Stimulated activated CD4-positive, alpha-beta T cell treated with anti-CD3 and anti-CD28 coated beads, TNF-alpha, amount 100 ng/mL, for 48 hours (primary cell): ENCODE measurements around the gene STPG4.
"Not testable (repeated sequence)": the region's sequence is repeated elsewhere in the genome, so short reads cannot be mapped to it uniquely, and the experiment has no call there.

Experiments used
- DNase-seq, 3 donors: peaks; one replicate each; pipeline ENCODE4 v3.0.0-alpha.2; 2020; ENCODE audit warnings: low read depth in 3 of 3

Gene STPG4, protein sequence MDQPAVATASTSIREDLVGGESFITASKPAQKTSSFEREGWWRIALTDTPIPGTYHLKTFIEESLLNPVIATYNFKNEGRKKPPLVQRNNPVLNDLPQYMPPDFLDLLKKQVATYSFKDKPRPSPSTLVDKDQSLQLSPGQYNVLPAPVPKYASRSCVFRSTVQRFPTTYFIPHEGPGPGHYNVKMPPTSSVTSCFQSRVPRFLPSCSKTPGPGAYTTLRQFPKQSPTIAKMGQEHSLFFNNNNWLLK

GRCh38 chr2:47155091-47155876 is at the start of gene STPG4:
STPG4 (minus strand) TSS chr2:47155308; CDS start chr2:47155251, 57 bp downstream.
- no peak for DNase-seq

GRCh38 chr2:47204691-47205090 is 49.6 kb upstream of the STPG4 start:
- DNase-seq = no peak

DNA sequence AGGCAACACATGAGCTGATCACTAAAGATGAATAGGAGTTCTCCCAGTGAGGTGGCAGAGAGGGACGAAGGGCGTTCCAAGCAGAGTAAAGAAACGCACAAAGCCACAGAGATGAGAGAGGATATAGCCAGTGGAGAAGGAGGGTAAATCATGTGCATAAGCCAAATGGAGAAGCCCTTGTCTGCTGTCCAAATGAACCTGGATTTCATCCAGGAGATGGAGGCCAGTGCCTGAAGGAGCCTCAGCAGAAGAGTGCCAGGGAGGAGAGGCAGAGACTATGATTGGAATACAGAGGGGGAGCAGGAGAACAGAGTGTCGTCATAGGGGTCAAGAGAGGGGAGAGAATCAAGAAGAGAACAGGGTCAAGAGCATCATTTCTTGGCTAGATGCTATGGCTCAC is 48.9 kb upstream of the STPG4 start:
- no peak for DNase-seq

- no peak for DNase-seq
Measured at GRCh38 chr2:47201224-47201623, 46.1 kb upstream of the STPG4 start.

- no peak for DNase-seq
Measured at GRCh38 chr2:47198985-47199451, 43.9 kb upstream of the STPG4 start.

DNA sequence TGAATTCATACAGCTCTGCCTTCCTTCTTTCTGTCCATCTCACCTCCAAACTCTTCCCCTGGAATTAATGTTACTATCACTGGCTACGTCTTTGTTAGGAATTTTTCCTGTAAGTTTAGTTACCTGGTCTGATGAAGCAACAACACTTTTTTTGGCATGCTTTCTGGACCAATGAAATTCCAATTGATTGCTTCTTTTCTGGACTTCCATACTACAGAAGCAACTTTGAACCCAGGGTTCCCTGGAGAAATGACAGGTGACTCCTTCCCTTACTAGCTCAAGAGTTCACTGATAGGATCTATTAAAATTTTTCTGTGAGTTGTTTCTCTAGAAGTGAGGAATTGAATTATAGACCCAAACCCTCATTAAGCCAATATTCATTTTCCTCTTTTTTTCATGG is 41.4 kb upstream of the STPG4 start:
- no peak for DNase-seq

DNA sequence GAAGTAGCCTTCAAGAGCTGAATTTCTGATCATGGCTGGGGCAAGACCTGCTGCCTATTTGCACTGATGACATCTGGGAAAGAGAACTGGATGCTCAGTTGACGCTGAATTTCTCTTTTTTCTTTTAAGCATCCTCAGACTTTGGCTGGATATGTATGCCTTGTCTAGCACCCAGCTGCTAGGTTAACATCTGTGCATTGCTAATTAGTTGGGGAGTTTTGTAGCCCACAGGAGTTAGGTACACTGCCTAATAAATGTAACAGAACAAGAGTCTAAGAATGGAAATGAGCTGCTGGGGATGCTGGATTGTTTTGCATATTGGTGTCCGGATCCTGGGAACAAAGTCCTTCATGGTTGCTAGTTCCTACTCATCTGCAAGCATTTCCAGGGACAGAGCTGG is 40.9 kb upstream of the STPG4 start:
- DNase-seq = no peak

- no peak for DNase-seq
Measured at GRCh38 chr2:47195148-47195547, 40.0 kb upstream of the STPG4 start.

GRCh38 chr2:47194410-47194809 is 39.3 kb upstream of the STPG4 start:
- DNase-seq = no peak

- DNase-seq = no peak
Measured at GRCh38 chr2:47193607-47194006, 38.5 kb upstream of the STPG4 start.

DNA sequence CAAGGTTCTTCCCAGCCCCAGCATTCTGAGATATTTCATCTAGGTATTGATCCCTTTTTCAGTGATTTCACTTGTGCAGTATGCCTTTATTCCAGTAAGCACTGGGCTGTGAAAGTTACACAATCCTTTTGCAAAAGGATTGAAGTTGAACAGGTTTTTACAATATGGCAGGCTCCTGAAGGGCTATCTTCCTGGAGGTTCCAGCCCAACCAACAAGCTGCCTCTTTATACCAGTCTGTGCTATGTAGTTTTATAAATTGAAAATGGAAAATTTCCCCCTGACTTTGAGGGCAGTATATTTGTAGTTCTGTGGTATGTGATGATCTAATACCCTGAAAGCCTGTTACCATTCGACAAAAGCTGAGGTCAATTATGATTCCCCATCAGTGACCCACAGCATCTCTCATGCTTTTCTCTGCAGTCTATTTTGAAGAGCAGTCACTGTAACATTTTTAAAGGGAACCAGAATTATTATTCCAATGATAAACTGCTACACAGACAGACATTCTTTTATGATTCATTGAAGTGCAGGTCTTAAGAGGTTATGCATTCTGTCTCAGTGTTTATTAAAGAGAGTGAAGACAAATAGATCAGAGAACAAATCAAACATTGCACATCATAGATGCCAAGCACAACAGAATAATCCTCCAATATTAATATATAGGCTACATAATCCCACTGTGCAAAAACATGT is 35.2 kb upstream of the STPG4 start:
- no peak for DNase-seq

DNA sequence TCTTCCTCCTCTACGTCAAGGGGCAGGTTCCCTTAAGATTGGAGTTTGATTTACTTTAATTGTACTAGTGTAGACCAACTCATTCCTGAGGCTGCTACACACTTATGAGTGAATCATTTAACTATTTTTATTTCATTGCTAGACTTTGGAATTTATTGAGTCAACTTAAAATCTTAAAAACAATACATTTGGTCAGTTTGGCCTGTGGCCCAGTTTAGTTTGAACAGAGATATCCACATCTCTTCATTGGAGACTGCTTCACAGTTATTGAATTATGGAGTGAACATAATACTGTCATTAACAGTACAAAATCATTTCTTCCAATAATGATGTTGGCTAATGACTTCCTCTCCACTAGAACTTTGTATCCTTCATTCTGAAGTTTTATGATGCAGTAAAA is 34.5 kb upstream of the STPG4 start:
- DNase-seq = no peak

GRCh38 chr2:47187069-47187468 is 32.0 kb upstream of the STPG4 start:
- no peak for DNase-seq

- no peak for DNase-seq
Measured at GRCh38 chr2:47186351-47186750, 31.2 kb upstream of the STPG4 start.

DNA sequence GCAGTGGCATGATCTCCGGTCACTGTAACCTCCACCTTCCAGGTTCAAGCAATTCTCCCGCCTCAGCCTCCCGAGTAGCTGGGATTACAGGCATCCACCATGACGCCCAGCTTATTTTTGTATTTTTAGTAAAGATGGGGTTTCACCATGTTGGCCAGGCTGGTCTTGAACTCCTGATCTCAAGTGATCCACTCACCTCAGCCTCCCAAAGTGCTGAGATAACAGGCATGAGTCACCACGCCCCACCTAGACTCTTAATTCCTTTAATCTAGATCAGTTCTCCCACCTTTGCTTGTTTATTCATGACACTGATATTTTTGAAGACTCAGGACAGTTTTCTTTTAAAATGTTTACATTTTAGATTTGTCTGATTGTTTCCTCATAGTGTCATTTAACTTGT is 30.0 kb upstream of the STPG4 start:
- DNase-seq = not testable (repeated sequence)

DNA sequence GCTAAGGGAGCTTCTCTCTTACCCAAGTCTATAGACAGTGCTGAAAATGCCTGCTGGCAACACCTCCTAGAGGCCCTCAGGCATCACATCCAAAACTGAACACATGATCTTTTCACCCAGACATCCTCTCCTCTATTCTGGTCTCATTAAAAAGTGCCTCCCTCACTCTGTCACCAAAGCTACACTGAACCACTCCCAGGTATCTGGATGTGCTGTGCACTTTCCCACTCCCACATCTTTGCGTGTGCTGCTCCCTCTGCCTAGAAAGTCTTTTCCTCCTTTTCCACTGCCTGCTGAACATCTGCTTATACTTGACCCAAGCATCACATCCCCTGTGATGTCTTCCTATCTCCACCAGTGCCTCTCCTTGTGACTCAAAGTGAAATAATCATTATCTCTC is 26.1 kb upstream of the STPG4 start:
- no peak for DNase-seq

- no peak for DNase-seq
Measured at GRCh38 chr2:47180531-47180930, 25.4 kb upstream of the STPG4 start.

GRCh38 chr2:47179388-47179787 is 24.3 kb upstream of the STPG4 start:
- no peak for DNase-seq

DNA sequence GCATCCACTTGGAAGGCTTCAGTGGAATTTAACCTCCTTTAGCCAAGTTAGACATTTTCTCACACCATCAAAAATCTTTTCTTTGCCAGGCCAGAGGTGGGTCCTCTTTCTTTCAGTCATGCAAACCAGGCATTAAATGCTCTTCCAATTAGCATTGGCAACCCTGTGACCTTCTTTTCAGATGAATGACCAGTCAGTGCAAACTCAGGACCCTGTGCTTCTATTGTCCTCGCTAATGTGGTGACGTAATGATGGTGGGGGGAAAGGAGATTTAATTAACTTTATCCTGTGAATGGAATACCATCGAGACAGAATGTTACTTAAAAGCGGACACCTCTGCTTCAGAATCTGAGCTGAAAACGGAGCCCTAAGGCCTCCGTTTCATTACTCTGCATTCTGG is 23.2 kb upstream of the STPG4 start:
- no peak for DNase-seq

GRCh38 chr2:47177043-47177565 is 22.0 kb upstream of the STPG4 start:
- no peak for DNase-seq

DNA sequence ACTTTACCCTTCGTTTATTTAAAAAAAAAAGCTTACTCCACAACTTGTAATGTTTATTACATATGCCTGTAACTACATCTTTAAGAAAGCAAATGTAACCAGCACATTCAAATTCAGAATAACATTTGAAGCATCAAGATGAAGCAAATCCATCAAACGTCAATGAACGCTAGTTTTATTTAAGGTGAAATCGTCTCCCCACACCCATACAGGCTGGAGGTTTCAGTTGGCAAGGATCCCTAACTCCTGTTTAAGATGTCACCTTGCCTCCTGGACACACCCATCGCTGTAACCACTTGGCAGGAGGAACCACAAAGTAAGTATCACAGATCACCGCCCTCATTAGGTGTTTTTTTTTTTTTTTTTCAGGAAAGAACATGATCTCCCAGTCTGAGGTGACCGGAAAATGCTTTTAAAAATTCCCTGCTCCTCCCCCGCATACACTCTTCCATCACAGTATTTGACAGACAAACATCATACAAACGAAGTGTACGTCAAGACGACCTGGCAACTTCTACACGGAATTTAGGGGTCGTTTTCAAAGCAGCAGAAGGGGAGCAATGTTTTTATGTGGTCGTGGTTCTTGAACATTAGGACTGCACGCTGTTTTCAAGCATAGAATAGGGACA is 19.7 kb upstream of the STPG4 start:
- peak in 1 of 3 donors; percentile 6 for DNase-seq
